NT2/D1 (cell line): ENCODE measurements around the gene GNB1.

Experiments
- YY1 ChIP-seq: IDR thresholded peaks from 2 replicates; pipeline ENCODE4 v1.6.1; 2011; ENCODE audit not compliant: insufficient read length, insufficient read depth
- ZNF274 ChIP-seq: IDR thresholded peaks from 2 replicates; pipeline ENCODE4 v1.6.1; 2011; ENCODE audit warnings: mild to moderate bottlenecking, low read depth, low read length

- TF ChIP-seq YY1 (no peak), ZNF274 (no peak)
Measured at GRCh38 chr1:1783320-1783719, 107.6 kb downstream of the GNB1 start.
